Lung (tissue), 12 donors: Measurements from ENCODE around the gene GGCT. TPM values are rescaled to one million over a fixed set of nuclear protein-coding genes. Genes with fewer than 3 reads are reported as not detected.
A peak's percentile ranks its signal among the peaks of the same experiment; 100 is the strongest.

ENCODE experiments used
- ATAC-seq: fragments of 200-7000 bp; cut with Tn5 transposase; one replicate; pipeline ENCODE4 v1.9.1; 2020; ENCODE audit warnings: moderate number of reproducible peaks; ENCODE audit not compliant: insufficient read depth, low FRiP score
- DNase-seq, 3 donors: peaks; one replicate each; pipeline ENCODE4 v3.0.0-alpha.2; 2013 to 2017
- H3K27ac ChIP-seq, 2 donors: one replicate each; pipeline ENCODE4 v1.5.1; 2013; ENCODE audit warnings: mild to moderate bottlenecking in 2 of 2, moderate library complexity in 2 of 2, control low read depth in 1 of 2, inconsistent platforms in 1 of 2, low read depth in 1 of 2, low read length in 1 of 2
- H3K27me3 ChIP-seq, 3 donors: one replicate each; pipeline ENCODE4 v1.5.1; 2013; ENCODE audit warnings: low read length in 2 of 3; ENCODE audit not compliant: control insufficient read depth in 3 of 3, insufficient read depth in 3 of 3
- H3K36me3 ChIP-seq, 4 donors: one replicate each; pipeline ENCODE4 v1.5.1; 2013; ENCODE audit warnings: low read length in 4 of 4, mild to moderate bottlenecking in 1 of 4, moderate library complexity in 1 of 4; ENCODE audit not compliant: control insufficient read depth in 4 of 4, insufficient read depth in 4 of 4
- H3K4me1 ChIP-seq, 5 donors: one replicate each; pipeline ENCODE4 v1.5.1; 2013; ENCODE audit warnings: low read length in 5 of 5, mild to moderate bottlenecking in 2 of 5, moderate library complexity in 1 of 5; ENCODE audit not compliant: control insufficient read depth in 5 of 5, insufficient read depth in 5 of 5
- H3K4me3 ChIP-seq: one replicate; pipeline ENCODE4 v1.5.1; 2013; ENCODE audit warnings: mild to moderate bottlenecking, control low read depth, moderate library complexity
- H3K9ac ChIP-seq, 2 donors: one replicate each; pipeline ENCODE4 v1.5.1; 2013; ENCODE audit warnings: low read length in 2 of 2, control low read depth in 1 of 2; ENCODE audit not compliant: insufficient read depth in 1 of 2
- H3K9me3 ChIP-seq, 4 donors: one replicate each; pipeline ENCODE4 v1.5.1; 2013; ENCODE audit warnings: low read length in 3 of 4, mild to moderate bottlenecking in 1 of 4, moderate library complexity in 1 of 4; ENCODE audit not compliant: control insufficient read depth in 4 of 4, insufficient read depth in 3 of 4
- CTCF ChIP-seq: IDR thresholded peaks from 2 replicates; pipeline ENCODE4 v1.5.1; 2012; ENCODE audit warnings: mild to moderate bottlenecking; ENCODE audit errors: control extremely low read depth, extremely low read depth
- WGBS, 2 donors: extraction: QIAGEN DNeasy Blood & Tissue Kit; methylation state at CpG; one replicate each; pipeline ENCODE4 v1.1.7; 2013; 5-methylcytosine and 5-hydroxymethylcytosine counted together
- polyA plus RNA-seq, 2 donors: library from polyadenylated mRNA; stranded (reverse); fragments of 200-250 nt; gene quantifications; one replicate each; pipeline ENCODE4 v1.2.1, GENCODE V29; 2013
- total RNA-seq, 2 donors: library from RNA; depleted of rRNA in 1 of 2; stranded (reverse); fragments of >200 nt in 1 of 2; gene quantifications; one replicate each; pipeline ENCODE4 v1.2.1, GENCODE V29; 2014 to 2021
- donor health status: control.
- donor health status: control.
- donor health status: Bipolar disorder and iron deficiency.
- donor health status: healthy.
- donor health status: DM: yes; HTN: yes; CAD: no.

The GGCT gene
- total and polyA plus RNA-seq, 4 donors = 33.1 to 90.1 (median 41.6) TPM

GRCh38 chr7:30476459-30477145, 28.0 kb downstream of the GGCT start:
- no peak for TF ChIP-seq CTCF
- Histone ChIP-seq H3K9me3 (no peaks in the 10 kb centered on the region), H3K9ac (peak overlapping the region in 1 of 2 donors; percentile 64), H3K27me3 (no peaks in the 10 kb centered on the region), H3K4me1 (peaks cover 18 to 64% (median 33%) of the 10 kb centered on the region in 5 donors), H3K4me3 (no peak overlapping the region), H3K36me3 (peaks cover 0 to 3% (median 0%) of the 10 kb centered on the region in 4 donors), H3K27ac (peak overlapping the region; percentile 18 to 54)
- ATAC-seq (no peak), DNase-seq (no peak)
- WGBS, 2 donors = 59 to 66% methylated on average over 10 of the region's 10 CpGs

- H3K9ac ChIP-seq = no peak overlapping the region
- DNase-seq (no peak), ATAC-seq (no peak)
- no peaks in the 10 kb centered on the region for H3K9me3 ChIP-seq
- H3K4me3 ChIP-seq = no peak overlapping the region
- 35 to 52% methylated on average over 6 of the region's 6 CpGs for WGBS, 2 donors
- no peak for TF ChIP-seq CTCF
- H3K27me3 ChIP-seq = no peaks in the 10 kb centered on the region
- peaks cover 23 to 74% (median 40%) of the 10 kb centered on the region in 5 donors for H3K4me1 ChIP-seq
- H3K36me3 ChIP-seq = peaks cover 0 to 3% (median 0%) of the 10 kb centered on the region in 4 donors
- H3K27ac ChIP-seq = peak overlapping the region in 1 of 2 donors; percentile 73
These were observed 29.0 kb downstream of the GGCT start for GRCh38 chr7:30475580-30475979.

- Histone ChIP-seq H3K36me3 (peaks cover 0 to 3% (median 0%) of the 10 kb centered on the region in 4 donors), H3K27me3 (no peaks in the 10 kb centered on the region), H3K4me1 (peaks cover 30 to 81% (median 43%) of the 10 kb centered on the region in 5 donors), H3K9ac (no peak overlapping the region), H3K4me3 (no peak overlapping the region), H3K9me3 (no peaks in the 10 kb centered on the region), H3K27ac (peak overlapping the region; percentile 36 to 48)
- ATAC-seq (no peak), DNase-seq (peak in 1 of 3 donors; percentile 41)
- WGBS, 2 donors = 57 to 73% methylated on average over 2 of the region's 2 CpGs
- no peak for TF ChIP-seq CTCF
These were observed 29.7 kb downstream of the GGCT start for GRCh38 chr7:30474893-30475292.
